ENCODE measurements around the gene MRPS27.

MRPS27 gene

GRCh38 chr5:72307968-72308852 is 11.8 kb downstream of the MRPS27 start:
- H3K27ac ChIP-seq, result peak overlapping the region; percentile 80
- peak; percentile 91 for TF ChIP-seq CTCF (conservative IDR thresholded peaks at IDR 0.05)

DNA sequence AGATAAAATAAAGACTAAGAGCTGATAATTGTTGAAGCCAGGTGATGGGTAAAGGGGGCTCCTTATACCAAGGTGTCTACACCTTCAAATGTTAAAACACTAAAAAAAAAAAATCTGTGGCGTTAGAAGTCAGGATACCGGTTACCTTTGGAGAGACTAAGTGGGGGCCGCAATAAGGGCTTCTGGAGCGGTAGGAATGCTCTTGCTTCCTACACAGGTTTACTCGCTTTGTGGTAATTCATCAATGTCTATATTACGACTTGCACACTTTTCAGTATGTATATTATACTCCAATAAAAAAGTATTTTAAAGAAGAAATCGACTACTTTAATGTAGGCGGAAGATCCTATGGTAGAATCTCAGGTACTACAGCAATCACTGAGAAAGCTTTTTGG is 12.5 kb downstream of the MRPS27 start:
- H3K27ac ChIP-seq, result peak overlapping the region; percentile 80
- no peak for TF ChIP-seq CTCF (conservative IDR thresholded peaks at IDR 0.05)

- H3K27ac ChIP-seq, result no peak overlapping the region
- no peak for TF ChIP-seq CTCF (conservative IDR thresholded peaks at IDR 0.05)
Observed at GRCh38 chr5:72305194-72306142, 14.6 kb downstream of the MRPS27 start.

DNA sequence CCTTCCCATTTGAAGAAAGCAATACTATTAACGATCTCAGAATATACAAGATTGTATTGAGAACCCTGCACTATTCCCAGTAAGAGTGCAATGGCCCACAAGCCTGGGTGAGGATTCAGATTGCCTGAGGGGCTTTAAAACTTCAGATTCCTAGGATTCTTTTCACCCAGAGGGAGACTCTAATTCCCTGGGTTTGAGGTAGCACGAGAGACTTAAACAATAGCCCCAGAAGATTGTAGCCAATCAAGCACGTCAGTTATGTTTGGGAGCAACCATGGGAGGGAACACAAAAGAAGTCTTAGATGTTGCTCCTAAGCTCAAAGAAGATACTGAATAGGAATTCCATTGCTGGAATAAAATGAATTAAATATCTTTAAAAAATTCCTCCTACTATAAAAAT is 17.9 kb downstream of the MRPS27 start:
- no peak overlapping the region for H3K27ac ChIP-seq
- no peak for TF ChIP-seq CTCF (conservative IDR thresholded peaks at IDR 0.05)

DNA sequence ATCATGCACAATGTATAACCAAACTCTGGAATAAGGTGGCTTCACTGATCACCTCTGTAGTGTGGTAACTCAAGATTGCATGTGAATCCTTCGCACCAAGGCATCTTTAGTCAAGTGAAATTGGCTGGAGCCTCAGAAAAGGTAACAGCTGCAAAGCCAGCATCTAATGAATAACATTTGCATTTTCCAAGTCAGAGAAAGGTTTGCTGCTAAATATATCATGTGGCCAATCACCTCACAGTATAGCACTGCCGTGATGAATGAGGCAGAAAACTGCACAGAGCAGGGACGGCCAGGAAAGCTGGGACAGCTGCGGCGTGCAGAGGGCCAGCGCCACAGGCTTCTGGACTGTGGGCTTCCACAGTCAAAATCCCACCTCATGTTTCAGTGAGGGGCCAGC is 18.5 kb downstream of the MRPS27 start:
- no peak overlapping the region for H3K27ac ChIP-seq
- TF ChIP-seq CTCF (conservative IDR thresholded peaks at IDR 0.05), result no peak

GRCh38 chr5:72300590-72301339 is 19.3 kb downstream of the MRPS27 start:
- TF ChIP-seq CTCF (conservative IDR thresholded peaks at IDR 0.05), result no peak
- H3K27ac ChIP-seq, result no peak overlapping the region

All from VCaP (cell line).